GM10266 (cell line): ENCODE data around the gene GNAQ.
"Not testable (repeated sequence)": the region's sequence is repeated elsewhere in the genome, so short reads cannot be mapped to it uniquely, and the experiment has no call there.

ENCODE experiments used
- DNase-seq: peaks from one replicate; pipeline ENCODE4 v3.0.0; 2012; ENCODE audit errors: extremely low spot score
- TF ChIP-seq, protein P1 (sequence below): IDR thresholded peaks from 2 replicates; pipeline ENCODE4 v1.5.1; 2012; ENCODE audit warnings: mild to moderate bottlenecking, low read depth; ENCODE audit not compliant: control insufficient read depth, insufficient read depth; ENCODE audit errors: missing control alignments

Gene GNAQ

DNA sequence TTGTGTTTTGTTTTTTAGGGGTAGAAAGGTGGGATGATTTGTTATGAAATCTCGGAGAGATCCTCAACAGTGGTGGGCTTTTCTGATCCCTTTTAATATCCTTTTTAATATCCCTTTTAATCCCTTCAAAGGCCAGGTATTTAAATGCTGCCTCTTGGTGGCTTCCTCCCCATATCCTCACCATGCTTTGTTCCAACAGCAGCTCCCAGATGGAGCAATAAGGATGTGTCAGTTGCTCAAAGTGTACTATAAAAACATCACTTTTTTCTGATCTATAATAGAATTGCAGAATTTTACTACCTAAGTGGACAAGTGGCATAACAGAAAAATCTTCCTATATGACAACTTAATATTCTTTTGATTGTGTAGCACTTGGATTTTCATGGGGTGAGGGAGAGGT, 160.1 kb downstream of the GNAQ start:
- TF ChIP-seq, protein P1, sequence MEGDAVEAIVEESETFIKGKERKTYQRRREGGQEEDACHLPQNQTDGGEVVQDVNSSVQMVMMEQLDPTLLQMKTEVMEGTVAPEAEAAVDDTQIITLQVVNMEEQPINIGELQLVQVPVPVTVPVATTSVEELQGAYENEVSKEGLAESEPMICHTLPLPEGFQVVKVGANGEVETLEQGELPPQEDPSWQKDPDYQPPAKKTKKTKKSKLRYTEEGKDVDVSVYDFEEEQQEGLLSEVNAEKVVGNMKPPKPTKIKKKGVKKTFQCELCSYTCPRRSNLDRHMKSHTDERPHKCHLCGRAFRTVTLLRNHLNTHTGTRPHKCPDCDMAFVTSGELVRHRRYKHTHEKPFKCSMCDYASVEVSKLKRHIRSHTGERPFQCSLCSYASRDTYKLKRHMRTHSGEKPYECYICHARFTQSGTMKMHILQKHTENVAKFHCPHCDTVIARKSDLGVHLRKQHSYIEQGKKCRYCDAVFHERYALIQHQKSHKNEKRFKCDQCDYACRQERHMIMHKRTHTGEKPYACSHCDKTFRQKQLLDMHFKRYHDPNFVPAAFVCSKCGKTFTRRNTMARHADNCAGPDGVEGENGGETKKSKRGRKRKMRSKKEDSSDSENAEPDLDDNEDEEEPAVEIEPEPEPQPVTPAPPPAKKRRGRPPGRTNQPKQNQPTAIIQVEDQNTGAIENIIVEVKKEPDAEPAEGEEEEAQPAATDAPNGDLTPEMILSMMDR, result no peak
- no peak for DNase-seq

DNA sequence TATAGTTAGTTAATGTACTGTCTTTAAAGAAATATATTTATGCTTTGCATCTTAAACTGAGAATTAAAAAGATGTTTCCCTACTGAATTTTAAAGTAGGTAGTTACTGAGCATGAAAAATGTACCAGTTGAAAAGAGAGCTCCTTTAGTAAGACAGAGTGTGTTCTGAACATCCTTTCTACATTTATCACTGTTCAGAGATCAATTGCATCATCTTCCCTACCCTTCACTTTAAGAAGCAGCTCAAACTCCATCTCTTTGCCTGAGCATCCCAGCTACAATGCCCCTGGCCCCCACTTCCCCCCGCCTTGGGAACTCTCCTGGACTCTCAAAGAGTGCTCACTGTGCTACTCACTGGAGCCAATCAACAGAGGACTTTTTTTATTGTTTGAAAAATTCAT, 164.7 kb downstream of the GNAQ start:
- TF ChIP-seq, protein P1, result no peak
- DNase-seq, result no peak

DNA sequence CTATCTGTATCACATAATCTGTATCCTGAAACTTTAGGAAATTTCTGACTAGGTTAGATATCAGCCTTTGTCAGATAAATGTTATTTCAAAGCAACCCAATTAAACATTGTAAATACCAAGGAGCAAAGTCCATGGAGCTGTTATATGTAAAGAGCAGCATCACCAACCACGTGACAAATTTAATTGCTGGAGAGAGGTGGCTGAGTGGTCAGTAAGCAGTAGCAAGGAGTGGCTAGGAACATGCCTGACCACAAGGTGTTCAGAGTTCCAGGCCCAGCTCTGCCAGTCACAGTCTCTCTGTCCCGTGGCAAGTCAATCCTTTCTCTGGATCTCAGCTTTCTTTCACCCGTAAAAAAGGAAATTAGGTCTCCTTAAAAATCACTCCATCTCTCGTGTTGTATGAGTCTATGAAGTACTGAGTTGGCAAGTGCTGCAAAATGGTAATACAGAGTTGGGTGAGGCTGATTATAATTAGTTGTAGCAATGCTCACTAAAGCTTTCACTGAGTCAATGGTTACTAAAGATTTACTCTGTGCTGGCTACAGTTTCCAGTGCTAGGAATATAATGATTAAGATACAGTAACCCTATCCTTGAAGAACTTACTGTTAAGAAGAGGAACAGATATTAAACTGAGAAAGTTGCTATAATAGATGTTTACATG, 166.1 kb downstream of the GNAQ start:
- TF ChIP-seq, protein P1, result no peak
- no peak for DNase-seq

DNA sequence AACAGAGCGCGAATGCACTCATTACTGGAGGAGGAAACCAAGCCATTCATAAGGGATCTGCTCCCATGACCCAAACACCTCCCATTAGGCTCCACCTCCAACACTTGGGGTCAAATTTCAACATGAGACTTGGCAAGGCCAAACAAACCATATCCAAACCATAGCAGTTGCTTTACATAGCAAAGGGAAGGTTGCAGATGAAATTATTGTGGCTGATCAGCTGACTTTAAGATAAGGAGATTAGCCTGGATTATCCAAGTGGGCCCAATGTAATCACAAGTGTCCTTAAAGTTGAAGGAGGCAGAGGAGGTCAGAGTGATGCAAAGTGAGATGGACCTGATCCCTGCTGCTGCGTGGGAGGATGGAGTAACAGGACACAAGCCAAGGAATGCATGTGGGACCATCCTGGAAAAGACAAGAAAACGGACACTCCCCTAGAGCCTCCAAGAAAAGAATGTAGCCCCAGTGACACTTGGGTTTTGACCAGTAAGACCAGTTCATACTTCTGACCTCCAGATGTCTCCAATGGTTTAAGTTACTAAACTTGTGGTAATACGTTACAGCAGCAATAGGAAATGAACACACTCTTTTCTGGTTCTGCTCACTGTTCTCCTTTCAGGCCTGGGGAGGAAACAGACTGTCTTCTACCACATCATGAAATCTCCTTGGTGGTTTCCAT, 167.3 kb downstream of the GNAQ start:
- peak; percentile 8 for DNase-seq
- TF ChIP-seq, protein P1, result no peak

DNA sequence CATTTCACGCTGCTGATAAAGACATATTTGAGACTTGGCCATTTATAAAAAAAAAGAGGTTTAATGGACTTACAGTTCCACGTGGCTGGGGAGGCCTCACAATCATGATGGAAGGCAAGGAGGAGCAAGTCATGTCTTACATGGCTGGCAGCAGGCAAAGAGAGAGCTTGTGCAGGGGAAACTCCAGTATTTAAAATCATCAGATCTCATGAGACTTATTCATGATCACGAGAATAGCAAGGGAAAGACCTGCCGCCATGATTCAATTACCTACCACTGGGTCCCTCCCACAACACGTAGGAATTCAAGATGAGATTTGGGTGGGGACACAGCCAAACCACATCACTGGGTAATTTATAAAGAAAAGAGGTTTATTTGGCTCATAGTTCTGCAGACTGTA, 168.0 kb downstream of the GNAQ start:
- DNase-seq, result not testable (repeated sequence)

DNA sequence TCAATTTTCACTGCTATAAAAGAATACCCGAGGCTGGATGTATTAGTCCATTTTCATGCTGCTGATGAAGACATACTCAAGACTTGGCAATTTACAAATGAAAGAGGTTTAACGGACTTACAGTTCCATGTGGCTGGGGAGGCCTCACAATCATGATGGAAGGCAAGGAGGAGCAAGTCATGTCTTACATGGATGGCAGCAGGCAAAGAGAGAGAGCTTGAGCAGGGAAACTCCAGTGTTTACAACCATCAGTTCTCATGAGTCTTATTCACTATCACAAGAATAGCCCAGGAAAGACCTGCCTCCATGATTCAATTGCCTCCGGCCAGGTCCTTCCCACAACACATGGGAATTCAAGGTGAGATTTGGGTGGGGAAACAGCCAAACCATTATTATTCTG, 170.7 kb downstream of the GNAQ start:
- not testable (repeated sequence) for DNase-seq

DNA sequence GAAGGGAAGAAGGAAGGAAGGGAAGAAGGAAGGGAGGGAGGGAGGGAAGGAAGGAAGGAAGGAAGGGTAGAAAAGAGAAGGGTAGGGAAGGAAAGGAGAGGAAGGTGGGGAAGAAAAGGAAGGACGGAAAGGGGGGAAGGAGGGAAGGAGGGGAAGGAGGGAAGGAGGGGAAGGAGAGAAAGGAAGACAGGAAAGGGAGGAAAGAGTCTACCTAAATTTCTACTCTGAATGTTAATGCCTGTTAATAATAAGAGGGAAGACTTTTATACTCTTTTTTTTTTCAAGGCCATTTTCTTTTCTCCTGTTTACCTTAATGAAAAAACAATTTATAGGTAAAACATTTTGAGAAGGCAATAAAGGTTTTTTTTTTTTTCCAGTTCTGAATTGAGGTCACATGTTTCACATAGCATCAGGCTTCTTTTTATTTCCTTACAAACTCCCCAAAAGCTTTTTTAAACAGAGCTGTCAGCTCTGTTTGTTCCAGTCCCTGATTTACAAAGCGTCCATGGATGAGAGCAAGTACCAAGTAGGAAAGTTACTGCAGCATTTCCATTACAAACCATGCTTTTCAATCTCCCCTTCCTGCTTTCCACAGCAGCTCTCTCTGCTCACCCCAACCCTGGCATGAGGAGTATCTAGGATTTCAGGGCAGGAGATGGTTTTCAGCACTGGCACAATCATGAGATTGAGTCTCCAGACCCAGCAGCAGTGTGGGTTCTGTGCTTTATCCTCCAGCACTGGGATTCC, 173.9 kb downstream of the GNAQ start:
- no peak for DNase-seq
- TF ChIP-seq, protein P1, result no peak

DNA sequence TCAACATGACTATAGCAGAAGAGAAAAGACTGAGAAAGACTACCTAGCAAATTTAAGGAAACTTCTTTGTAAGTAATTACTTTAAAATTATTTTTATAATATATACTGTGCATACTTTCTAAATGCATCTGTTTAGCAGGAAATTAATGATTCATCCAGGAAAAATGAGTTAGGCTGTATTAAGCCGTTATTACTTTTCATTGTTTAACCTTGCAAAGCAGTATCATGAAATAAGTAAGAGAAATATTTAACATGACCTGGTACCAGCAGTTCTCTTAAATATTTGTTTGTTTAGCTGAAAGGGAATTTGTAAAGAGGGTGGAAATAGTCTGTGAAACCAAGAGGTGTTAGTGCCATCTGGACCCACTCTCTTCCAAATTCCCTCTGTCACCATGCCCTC, 175.0 kb downstream of the GNAQ start:
- TF ChIP-seq, protein P1, result no peak

More for the DNA sequence above, 175.0 kb downstream of the GNAQ start:
- DNase-seq, result no peak
